ENCODE results near the gene RAB3IL1.
"Not testable (repeated sequence)": the region's sequence is repeated elsewhere in the genome, so short reads cannot be mapped to it uniquely, and the experiment has no call there.

The RAB3IL1 gene

GRCh38 chr11:61883947-61884346 lies 33.4 kb downstream of the RAB3IL1 start:
- DNase-seq = no peak

- DNase-seq = no peak
Observed at GRCh38 chr11:61883327-61883726, 34.0 kb downstream of the RAB3IL1 start.

DNA sequence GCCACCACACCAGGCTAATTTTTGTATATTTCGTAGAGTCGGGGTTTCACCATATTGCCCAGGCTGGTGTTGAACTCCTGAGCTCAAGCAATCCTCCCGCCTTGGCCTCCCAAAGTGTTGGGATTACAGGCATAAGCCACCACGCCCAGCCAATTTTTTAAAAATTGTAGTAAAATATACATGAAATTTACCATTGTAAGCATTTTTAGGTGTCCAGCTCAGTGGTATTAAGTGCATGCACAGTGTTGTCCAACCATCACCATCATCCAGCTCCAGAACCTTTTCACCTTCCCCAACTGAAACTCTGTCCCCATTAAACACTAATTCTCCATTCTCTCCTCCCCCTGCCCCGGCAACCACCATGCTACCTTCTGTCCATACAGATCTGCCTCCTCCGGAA lies 34.5 kb downstream of the RAB3IL1 start:
- DNase-seq = no peak

DNA sequence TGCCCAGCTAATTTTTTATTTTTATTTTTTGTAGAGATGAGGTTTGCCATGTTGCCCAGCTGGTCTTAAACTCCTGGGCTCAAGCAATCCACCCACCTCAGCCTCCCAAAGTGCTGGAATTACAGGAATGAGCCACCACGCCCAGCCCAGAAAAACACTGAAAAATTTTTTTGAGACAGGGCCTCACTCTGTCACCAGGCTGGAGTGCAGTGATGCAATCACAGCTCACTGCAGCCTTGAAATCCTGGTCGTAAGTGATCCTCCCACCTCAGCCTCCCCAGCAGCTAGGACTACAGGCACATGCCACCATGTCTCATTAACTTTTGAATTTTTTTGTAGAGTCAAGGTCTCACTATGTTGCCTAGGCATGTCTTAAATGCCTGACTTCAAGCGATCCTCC lies 35.1 kb downstream of the RAB3IL1 start:
- DNase-seq = not testable (repeated sequence)

GRCh38 chr11:61881397-61881796 lies 36.0 kb downstream of the RAB3IL1 start:
- no peak for DNase-seq

GRCh38 chr11:61880454-61880853 lies 36.9 kb downstream of the RAB3IL1 start:
- DNase-seq = no peak

DNA sequence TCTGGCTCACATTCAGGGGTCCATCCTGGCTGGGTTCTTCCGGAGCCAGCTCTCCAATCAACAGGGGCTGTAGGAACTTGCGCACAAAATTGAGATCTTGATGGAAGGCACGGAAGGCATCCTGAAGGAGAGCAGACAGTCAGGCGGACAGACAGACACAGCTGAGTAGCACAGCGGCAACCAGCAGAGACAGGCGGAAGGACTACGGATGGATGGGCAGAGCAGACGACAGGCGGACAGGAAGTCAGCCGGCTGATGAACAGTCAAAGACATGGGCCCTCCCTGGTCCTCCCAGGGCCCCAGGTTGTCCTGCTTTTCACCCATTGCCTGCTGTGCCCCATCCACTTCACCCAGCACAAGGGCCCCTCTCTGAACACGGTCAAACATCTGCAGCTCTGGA lies 37.3 kb downstream of the RAB3IL1 start:
- no peak for DNase-seq

DNA sequence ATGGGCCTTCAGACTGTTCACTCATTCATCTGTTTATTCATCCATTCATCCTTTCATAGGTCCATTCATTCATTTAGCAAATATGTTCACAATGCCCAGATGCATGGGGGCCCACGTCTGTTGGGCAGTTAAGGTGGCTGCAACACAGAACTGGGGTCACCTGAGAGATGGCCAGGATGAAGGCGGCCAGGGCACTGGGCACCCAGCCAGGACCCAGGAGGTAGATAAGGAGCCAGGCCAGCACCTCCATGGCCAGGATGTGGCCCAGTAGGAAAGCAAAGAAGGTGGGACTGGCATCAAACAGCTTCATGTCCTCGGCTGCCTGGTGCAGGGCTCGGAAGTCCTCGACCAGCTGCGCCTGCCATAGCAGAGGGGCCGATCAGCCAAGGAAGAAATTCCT lies 38.2 kb downstream of the RAB3IL1 start:
- DNase-seq = no peak

- no peak for DNase-seq
Observed at GRCh38 chr11:61875698-61876097, 41.7 kb downstream of the RAB3IL1 start.

DNA sequence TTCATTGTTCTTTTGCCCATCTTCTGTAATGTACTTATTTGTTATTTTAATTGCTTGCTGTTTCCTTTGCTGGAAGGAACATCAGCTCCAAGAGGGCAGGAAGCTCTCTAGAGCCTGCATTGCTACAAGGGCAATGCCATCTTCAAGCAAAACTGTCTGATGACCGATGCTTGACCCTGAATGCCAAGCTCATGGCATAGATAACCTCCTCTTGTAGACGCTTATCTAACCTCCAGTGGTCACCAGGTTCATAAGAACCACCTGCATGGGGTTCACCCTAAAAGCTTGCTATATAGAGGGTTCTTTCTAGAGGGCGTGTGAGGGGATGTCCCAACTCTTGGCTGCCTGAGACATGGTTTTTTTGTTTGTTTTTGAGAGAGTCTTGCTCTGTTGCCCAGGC lies 42.5 kb downstream of the RAB3IL1 start:
- no peak for DNase-seq

DNA sequence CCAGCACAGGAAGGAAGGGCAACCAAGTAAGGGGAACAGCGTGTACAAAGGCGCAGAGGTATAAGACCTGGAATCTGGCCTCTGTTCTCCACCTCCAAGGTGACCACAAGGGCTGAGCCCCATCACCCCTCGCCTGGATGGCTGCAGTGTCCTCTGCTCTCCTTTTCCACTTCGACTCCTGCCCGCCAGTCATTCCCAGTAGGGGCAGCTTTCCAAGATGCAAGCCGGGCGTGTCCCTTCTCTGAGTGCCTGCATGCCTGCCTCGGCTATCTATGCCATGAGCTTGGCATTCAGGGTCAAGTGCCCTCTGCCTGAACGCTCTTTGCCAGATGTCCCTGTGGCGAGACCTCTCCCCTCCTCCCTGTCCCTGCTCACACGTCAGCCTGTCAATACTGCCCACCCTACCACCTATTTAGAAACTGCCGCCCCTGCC lies 43.0 kb downstream of the RAB3IL1 start:
- no peak for DNase-seq

DNA sequence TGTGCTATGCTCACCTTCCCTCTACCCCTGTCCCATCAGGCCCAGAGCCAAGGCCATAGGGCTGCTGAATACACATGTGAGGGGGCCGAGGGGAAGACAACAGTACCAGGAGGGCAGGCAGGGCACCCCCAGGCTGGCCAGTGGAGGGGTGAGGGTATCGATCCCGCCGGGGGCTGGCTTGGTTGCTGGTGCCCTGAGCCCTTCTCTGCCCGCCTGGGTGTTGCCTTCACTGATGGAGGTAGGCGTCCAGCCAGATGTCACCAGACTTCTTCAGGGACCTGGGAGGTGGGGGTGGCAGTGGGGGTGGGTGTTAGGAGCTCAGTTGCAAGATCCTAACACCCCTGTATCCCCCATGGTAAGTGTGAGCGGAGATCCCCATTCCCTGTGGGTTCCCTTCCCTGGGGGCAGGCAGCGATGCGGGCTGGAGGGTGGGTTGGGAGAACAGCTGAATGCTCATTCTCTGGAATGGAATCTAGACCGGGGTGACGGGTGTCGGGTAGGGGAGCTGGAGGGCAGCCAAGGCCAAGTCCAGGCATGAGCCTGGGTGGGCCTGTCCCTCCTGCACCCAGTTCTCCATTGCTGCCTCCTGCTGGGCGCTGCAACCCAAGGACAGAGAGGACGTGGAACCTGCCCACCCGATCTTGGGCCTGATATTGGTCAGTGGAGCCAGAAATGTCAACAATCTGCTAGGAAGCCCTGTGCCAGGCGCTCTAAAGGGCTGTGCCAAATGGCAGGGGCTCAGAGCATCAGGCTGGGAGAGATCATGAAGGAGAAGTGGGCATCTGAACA lies 43.6 kb downstream of the RAB3IL1 start:
- DNase-seq = no peak

- no peak for DNase-seq
Observed at GRCh38 chr11:61872935-61873565, 44.3 kb downstream of the RAB3IL1 start.

- peak; percentile 57 for DNase-seq
Observed at GRCh38 chr11:61871158-61871597, 46.2 kb downstream of the RAB3IL1 start.

GRCh38 chr11:61870541-61871031 lies 46.8 kb downstream of the RAB3IL1 start:
- no peak for DNase-seq

- no peak for DNase-seq
Observed at GRCh38 chr11:61869708-61870451, 47.5 kb downstream of the RAB3IL1 start.

DNA sequence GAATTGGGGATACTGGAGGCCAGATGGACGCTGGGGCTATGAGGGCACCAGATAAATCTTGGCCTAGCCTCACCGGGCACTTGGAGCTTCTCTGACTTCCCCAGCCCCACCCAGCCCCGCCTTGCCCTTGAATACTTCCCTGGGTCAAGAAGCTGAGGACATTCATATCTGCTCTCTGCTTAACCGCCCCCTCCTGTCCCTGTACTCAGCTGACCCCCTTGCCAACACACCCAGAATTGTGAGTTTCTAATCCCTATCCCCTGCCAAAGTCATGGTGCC lies 48.0 kb downstream of the RAB3IL1 start:
- DNase-seq = no peak

- DNase-seq = no peak
Observed at GRCh38 chr11:61868571-61869428, 48.6 kb downstream of the RAB3IL1 start.

DNA sequence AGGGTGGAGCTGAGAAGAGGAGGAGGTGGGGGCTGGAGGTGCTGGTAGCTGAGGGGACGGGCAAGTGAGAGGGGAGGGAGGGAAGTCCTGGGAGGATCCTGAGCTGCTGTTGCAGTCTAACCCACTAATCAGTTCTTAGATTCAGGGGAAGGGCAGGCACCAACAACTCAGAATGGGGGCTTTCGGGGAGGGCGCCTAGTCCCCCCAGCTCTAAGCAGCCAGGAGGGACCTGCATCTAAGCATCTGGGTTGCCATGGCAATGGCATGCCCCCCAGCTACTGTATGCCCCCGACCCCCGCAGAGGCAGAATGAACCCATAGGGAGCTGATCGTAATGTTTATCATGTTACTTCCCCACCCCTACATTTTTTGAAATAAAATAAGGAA lies 50.4 kb downstream of the RAB3IL1 start:
- no peak for DNase-seq

DNA sequence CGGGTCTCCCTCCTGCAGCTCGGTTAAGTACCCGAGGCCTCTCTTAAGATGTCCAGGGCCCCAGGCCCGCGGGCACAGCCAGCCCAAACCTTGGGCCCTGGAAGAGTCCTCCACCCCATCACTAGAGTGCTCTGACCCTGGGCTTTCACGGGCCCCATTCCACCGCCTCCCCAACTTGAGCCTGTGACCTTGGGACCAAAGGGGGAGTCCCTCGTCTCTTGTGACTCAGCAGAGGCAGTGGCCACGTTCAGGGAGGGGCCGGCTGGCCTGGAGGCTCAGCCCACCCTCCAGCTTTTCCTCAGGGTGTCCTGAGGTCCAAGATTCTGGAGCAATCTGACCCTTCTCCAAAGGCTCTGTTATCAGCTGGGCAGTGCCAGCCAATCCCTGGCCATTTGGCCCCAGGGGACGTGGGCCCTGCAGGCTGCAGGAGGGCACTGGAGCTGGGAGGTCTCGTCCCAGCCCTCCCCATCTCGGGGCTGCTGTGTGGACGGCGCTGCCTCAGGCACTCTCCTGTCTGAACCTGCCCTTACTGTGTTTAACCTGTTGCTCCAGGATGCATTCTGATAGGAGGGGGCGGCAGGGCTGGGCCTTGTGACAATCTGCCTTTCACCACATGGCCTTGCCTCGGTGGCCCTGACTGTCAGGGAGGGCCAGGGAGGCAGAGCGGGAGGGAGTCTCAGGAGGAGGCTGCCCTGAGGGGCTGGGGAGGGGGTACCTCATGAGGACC lies 51.0 kb downstream of the RAB3IL1 start:
- no peak for DNase-seq

DNA sequence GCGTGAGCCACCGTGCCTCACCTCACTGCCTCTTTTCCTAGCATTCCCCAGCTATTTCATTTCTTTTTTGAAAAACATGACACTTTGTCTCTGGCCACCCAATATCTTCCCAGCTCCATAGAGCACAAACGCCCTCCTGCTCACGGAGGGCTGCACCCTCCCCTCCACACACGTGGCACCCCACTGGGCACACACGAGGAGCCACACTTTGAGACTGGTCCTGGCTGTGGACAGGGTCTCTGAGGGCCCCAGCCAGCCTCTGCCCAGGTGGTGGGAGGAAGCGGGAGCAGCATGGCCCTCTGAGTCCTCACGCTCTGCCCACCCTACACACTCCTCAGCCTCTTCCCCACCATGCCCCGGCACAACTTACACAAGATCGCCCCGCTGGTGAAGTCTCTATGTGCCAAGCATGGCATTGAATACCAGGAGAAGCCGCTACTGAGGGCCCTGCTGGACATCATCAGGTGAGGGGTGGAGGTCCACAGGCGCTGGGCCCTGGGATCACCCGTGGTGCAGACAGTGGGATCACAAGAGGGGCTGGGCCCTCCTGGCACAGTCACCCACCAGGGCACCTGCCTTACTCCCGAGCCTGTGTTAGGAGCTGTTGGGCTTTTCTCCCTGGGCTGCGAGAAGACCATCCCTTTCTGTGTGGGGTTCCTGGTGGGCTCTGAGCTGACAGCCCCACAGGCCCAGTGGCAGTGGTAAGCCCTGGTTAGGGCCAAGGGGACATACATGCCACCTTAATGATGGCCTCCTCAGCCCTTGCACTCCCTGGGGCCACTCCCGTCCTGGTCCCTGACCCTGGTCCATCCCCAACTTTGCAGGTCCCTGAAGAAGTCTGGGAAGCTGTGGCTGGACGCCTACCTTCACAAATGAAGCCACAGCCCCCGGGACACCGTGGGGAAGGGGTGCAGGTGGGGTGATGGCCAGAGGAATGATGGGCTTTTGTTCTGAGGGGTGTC lies 52.3 kb downstream of the RAB3IL1 start:
- DNase-seq = no peak

Measured in T-helper 9 cell (primary cell).